CD4-positive, alpha-beta T cell treated with Interleukin-6 for 4 hours (primary cell): Measurements from ENCODE around the gene BABAM2.

ENCODE experiments used
- DNase-seq: peaks from one replicate; pipeline ENCODE4 v3.0.0-alpha.2; 2020; ENCODE audit warnings: mixed read lengths

Gene BABAM2

GRCh38 chr2:28267282-28267681, 376.8 kb downstream of the BABAM2 start:
- DNase-seq: no peak

- no peak for DNase-seq
These were observed 377.9 kb downstream of the BABAM2 start for GRCh38 chr2:28268386-28268785.

GRCh38 chr2:28269019-28269784, 378.7 kb downstream of the BABAM2 start:
- no peak for DNase-seq

GRCh38 chr2:28270456-28271152, 380.1 kb downstream of the BABAM2 start:
- no peak for DNase-seq

- no peak for DNase-seq
These were observed 380.8 kb downstream of the BABAM2 start for GRCh38 chr2:28271231-28271918.

GRCh38 chr2:28271919-28272250, 381.4 kb downstream of the BABAM2 start:
- DNase-seq: no peak

GRCh38 chr2:28273751-28274150, 383.2 kb downstream of the BABAM2 start:
- DNase-seq: no peak

GRCh38 chr2:28274911-28275685, 384.6 kb downstream of the BABAM2 start:
- no peak for DNase-seq

- DNase-seq: peak; percentile 11
These were observed 385.6 kb downstream of the BABAM2 start for GRCh38 chr2:28276076-28276618.

GRCh38 chr2:28276807-28277206, 386.3 kb downstream of the BABAM2 start:
- DNase-seq: no peak

GRCh38 chr2:28277466-28277865, 386.9 kb downstream of the BABAM2 start:
- DNase-seq: no peak

- no peak for DNase-seq
These were observed 388.8 kb downstream of the BABAM2 start for GRCh38 chr2:28279371-28279770.

- DNase-seq: no peak
These were observed 390.1 kb downstream of the BABAM2 start for GRCh38 chr2:28280619-28281018.

- DNase-seq: no peak
These were observed 391.2 kb downstream of the BABAM2 start for GRCh38 chr2:28281739-28282138.

GRCh38 chr2:28282248-28282647, 391.7 kb downstream of the BABAM2 start:
- DNase-seq: no peak

GRCh38 chr2:28282861-28283646, 392.5 kb downstream of the BABAM2 start:
- no peak for DNase-seq

GRCh38 chr2:28283861-28284260, 393.3 kb downstream of the BABAM2 start:
- no peak for DNase-seq

- DNase-seq: no peak
These were observed 396.1 kb downstream of the BABAM2 start for GRCh38 chr2:28286678-28287077.

- DNase-seq: no peak
These were observed 396.9 kb downstream of the BABAM2 start for GRCh38 chr2:28287256-28287915.

- no peak for DNase-seq
These were observed 398.1 kb downstream of the BABAM2 start for GRCh38 chr2:28288620-28289019.

GRCh38 chr2:28291811-28292440, 401.4 kb downstream of the BABAM2 start:
- no peak for DNase-seq
